Inferior parietal cortex (tissue), 1 donor: ENCODE data around the gene DRD3.

Experiments used
- DNase-seq: peaks from one replicate; pipeline ENCODE4 v3.0.0-alpha.2; 2016; ENCODE audit errors: extremely low spot score

DRD3 gene

DNA sequence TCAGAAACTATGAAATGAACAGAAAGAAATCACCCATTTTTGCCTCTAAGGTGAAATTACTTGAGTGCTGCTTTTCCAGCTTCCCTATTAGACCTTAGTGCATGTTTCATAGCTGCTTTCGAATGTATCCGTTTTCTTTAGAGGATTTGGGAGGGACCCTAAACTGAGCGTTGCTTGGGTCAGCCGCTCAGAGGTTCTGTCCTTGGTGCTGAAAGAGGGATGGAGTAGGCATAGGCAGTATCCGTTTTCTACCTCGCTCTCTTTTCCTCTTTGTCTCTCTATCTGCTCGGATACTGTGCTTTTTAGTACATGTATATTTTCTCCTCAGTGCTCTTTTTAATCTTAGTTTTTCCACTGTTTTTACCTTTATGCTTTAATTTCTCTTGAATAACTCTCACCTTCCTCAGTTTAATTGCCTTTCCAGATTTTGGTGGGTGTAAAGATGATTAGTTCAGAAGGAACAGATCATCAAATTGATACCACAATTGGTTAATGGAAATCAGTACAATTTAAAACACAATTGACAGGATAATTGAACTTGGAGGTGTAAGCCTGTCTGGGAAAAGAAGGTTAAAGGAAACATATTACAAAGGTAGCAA, at the start of gene DRD3:
Gene DRD3, minus strand, starts transcription at position 283 of the 599 bp plus-strand sequence. CDS start 7,060 bp downstream, outside the sequence.
- no peak for DNase-seq

GRCh38 chr3:114227076-114227475, 48.2 kb upstream of the DRD3 start:
- no peak for DNase-seq

- DNase-seq = no peak
Observed at GRCh38 chr3:114226313-114226712, 47.5 kb upstream of the DRD3 start.

- DNase-seq = no peak
Observed at GRCh38 chr3:114223143-114223542, 44.3 kb upstream of the DRD3 start.

GRCh38 chr3:114221881-114222264, 43.0 kb upstream of the DRD3 start:
- no peak for DNase-seq

GRCh38 chr3:114221165-114221880, 42.5 kb upstream of the DRD3 start:
- no peak for DNase-seq

- no peak for DNase-seq
Observed at GRCh38 chr3:114219741-114220140, 40.9 kb upstream of the DRD3 start.

- no peak for DNase-seq
Observed at GRCh38 chr3:114218578-114219185, 39.8 kb upstream of the DRD3 start.

- DNase-seq = no peak
Observed at GRCh38 chr3:114218006-114218405, 39.2 kb upstream of the DRD3 start.

- no peak for DNase-seq
Observed at GRCh38 chr3:114217266-114217665, 38.4 kb upstream of the DRD3 start.

- DNase-seq = no peak
Observed at GRCh38 chr3:114216186-114216970, 37.5 kb upstream of the DRD3 start.

GRCh38 chr3:114214542-114215341, 35.9 kb upstream of the DRD3 start:
- DNase-seq = no peak

GRCh38 chr3:114213627-114214541, 35.0 kb upstream of the DRD3 start:
- no peak for DNase-seq

- no peak for DNase-seq
Observed at GRCh38 chr3:114213292-114213626, 34.4 kb upstream of the DRD3 start.

- DNase-seq = no peak
Observed at GRCh38 chr3:114212646-114213045, 33.8 kb upstream of the DRD3 start.

DNA sequence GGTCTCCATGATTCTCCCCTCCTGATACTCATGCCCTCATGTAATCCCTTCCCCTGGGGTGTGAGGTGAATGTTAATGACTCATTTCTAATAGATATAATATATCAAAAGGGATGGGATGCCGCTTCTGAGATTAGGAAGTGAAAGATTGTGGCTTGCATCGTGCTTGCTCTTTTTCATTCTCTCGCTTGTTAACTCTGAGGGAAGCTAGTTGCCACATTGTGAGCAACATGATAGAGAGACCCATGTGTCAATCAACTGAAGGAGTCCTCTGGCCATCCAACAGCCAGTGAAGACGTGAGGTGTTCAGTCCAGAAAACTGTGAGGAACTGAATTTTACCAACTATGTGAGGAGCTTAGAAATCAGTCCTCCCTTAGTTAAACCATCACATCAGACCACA, 28.9 kb upstream of the DRD3 start:
- DNase-seq = no peak

- DNase-seq = no peak
Observed at GRCh38 chr3:114206342-114206741, 27.5 kb upstream of the DRD3 start.

GRCh38 chr3:114205541-114205940, 26.7 kb upstream of the DRD3 start:
- no peak for DNase-seq

DNA sequence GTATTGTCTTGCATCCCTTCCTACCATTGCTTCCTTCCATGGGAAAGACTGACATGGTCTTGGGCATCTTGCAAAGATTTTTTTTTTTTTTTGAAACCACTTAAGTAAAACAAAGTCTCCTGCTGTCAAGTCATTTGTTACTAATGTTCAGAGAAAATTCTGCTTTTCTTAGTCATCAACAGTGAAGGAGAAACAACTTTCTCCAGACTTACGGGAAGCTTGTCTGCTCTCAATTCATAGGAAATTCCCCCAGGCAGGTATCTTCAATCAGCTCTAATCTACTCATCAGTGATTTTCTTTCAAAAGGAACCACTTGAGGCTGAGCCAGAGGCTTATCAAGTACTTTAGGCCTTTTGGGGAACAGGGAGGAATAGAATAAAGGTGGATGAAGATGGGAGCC, 15.9 kb upstream of the DRD3 start:
- DNase-seq = no peak

GRCh38 chr3:114192136-114192535, 13.3 kb upstream of the DRD3 start:
- DNase-seq = no peak

GRCh38 chr3:114186501-114186900, 7.6 kb upstream of the DRD3 start:
- no peak for DNase-seq
